Measurements from ENCODE around the gene XPO6. TPM values are rescaled to one million over a fixed set of nuclear protein-coding genes. Genes with fewer than 3 reads are reported as not detected.
"Not testable (repeated sequence)": the region's sequence is repeated elsewhere in the genome, so short reads cannot be mapped to it uniquely, and the experiment has no call there.

Gene XPO6
- total and polyA plus RNA-seq, 2 of the 13 experiments (the other 11 are each of a cell fraction or from before 2014, with no cell fraction given) = 109 to 129 TPM

DNA sequence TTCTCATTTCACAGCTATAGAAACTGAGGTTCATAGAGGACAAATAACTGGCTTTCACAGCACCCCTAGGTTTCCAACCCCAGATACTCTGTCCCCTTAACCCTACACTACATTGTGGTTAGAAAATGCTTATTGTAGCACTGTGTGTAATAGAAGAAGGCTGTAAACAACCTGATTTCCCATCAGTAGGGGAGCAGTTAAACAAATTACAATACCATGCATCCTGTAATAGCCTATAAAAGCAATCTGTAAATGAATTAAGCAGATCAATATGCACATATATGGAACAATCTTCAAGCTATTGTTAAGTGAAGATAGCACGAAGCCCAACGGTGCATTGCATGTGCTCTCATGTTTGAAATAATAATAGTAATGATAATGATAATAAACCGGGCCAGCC lies 39.2 kb upstream of the XPO6 start:
- H3K36me3 ChIP-seq (replicated peaks in 1 of 2; ENCODE audit: control insufficient read depth in 1 of 2, insufficient read depth in 2 of 2, low read length in 2 of 2) = no peaks in the 10 kb centered on the region
- no peak for FAIRE-seq
- intact Hi-C loops (cut with micrococcal nuclease; ENCODE audit: unreplicated experiment) (no loop called here), in situ Hi-C loops (cut with HindIII; ENCODE audit: extremely low pct_ligation_motif_present, low pct_unique_long_range_greater_than_20kb) (loop anchor here (10.0 kb wide), 1 partner anchor 64 kb away; no protein-coding TSS in a partner anchor)
- H4K20me1 ChIP-seq (ENCODE audit: insufficient read depth, low read length) = no peaks in the 10 kb centered on the region
- POLR2A ChIA-PET = no interaction called here
- no peaks in the 10 kb centered on the region for H3K79me2 ChIP-seq (ENCODE audit: insufficient read depth, low read length)
- ATAC-seq = no peak
- no peak overlapping the region for H2AFZ ChIP-seq (ENCODE audit: low read length)
- peaks cover under 1 to 7% of the 10 kb centered on the region in 2 experiments; a peak in 2 of 5 replicates for H3K27me3 ChIP-seq (ENCODE audit: control insufficient read depth in 1 of 2, insufficient read depth in 2 of 2, low read length in 2 of 2)
- no peak overlapping the region for H3K27ac ChIP-seq (ENCODE audit: extremely low read length, insufficient read depth, low read length)
- H3K9ac ChIP-seq (ENCODE audit: insufficient read depth, low read depth, low read length) = no peak overlapping the region
- CTCF ChIA-PET (ENCODE audit: low intra/inter-chr PET ratio, low total read pairs) = no interaction called here
- TF ChIP-seq TCF7 (IDR thresholded peaks at IDR 0.05; ENCODE audit: low read depth) (no peak), ZNF674 (CRISPR knock-in tag; IDR thresholded peaks at IDR 0.05; ENCODE audit: low read depth) (no peak), BCL6 (CRISPR knock-in tag; IDR thresholded peaks at IDR 0.05) (no peak), ERF (CRISPR knock-in tag; IDR thresholded peaks at IDR 0.05) (no peak), TOPORS (CRISPR knock-in tag; IDR thresholded peaks at IDR 0.05) (no peak), CBX5 (CRISPR knock-in tag; IDR thresholded peaks at IDR 0.05; ENCODE audit: borderline replicate concordance) (no peak), ZSCAN20 (CRISPR knock-in tag; IDR thresholded peaks at IDR 0.05; ENCODE audit: borderline replicate concordance) (no peak), NCOR1 (IDR thresholded peaks at IDR 0.05; ENCODE audit: borderline replicate concordance, low read length) (no peak), ZNF235 (CRISPR knock-in tag; IDR thresholded peaks at IDR 0.05; ENCODE audit: borderline replicate concordance) (no peak), MYC (CRISPR knock-in tag; IDR thresholded peaks at IDR 0.05; ENCODE audit: borderline replicate concordance) (no peak), XBP1 (CRISPR knock-in tag; IDR thresholded peaks at IDR 0.05) (no peak)
- TF ChIP-seq, protein P1, sequence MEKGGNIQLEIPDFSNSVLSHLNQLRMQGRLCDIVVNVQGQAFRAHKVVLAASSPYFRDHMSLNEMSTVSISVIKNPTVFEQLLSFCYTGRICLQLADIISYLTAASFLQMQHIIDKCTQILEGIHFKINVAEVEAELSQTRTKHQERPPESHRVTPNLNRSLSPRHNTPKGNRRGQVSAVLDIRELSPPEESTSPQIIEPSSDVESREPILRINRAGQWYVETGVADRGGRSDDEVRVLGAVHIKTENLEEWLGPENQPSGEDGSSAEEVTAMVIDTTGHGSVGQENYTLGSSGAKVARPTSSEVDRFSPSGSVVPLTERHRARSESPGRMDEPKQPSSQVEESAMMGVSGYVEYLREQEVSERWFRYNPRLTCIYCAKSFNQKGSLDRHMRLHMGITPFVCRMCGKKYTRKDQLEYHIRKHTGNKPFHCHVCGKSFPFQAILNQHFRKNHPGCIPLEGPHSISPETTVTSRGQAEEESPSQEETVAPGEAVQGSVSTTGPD (CRISPR knock-in tag; IDR thresholded peaks at IDR 0.05) = no peak
- TF ChIP-seq, protein P2, sequence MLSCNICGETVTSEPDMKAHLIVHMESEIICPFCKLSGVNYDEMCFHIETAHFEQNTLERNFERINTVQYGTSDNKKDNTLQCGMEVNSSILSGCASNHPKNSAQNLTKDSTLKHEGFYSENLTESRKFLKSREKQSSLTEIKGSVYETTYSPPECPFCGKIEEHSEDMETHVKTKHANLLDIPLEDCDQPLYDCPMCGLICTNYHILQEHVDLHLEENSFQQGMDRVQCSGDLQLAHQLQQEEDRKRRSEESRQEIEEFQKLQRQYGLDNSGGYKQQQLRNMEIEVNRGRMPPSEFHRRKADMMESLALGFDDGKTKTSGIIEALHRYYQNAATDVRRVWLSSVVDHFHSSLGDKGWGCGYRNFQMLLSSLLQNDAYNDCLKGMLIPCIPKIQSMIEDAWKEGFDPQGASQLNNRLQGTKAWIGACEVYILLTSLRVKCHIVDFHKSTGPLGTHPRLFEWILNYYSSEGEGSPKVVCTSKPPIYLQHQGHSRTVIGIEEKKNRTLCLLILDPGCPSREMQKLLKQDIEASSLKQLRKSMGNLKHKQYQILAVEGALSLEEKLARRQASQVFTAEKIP (CRISPR knock-in tag; IDR thresholded peaks at IDR 0.05; ENCODE audit: borderline replicate concordance) = no peak
- WGBS (ENCODE audit: low lambda C conversion rate) = 14% methylated on average over 3 of the region's 3 CpGs
- no peak overlapping the region for H3K4me2 ChIP-seq (ENCODE audit: low read depth, low read length)
- H3K9me3 ChIP-seq (ENCODE audit: low read length) = no peaks in the 10 kb centered on the region
- DNase-seq (ENCODE audit: low spot score) = no peak
- no TSS peak for BruUV-seq (replicated peaks)
- no peak overlapping the region for H3K4me3 ChIP-seq (replicated peaks in 1 of 3; ENCODE audit: insufficient read depth in 1 of 3, low read depth in 2 of 3, low read length in 3 of 3)
- no peaks in the 10 kb centered on the region for H3K4me1 ChIP-seq (ENCODE audit: insufficient read depth, low read length)

DNA sequence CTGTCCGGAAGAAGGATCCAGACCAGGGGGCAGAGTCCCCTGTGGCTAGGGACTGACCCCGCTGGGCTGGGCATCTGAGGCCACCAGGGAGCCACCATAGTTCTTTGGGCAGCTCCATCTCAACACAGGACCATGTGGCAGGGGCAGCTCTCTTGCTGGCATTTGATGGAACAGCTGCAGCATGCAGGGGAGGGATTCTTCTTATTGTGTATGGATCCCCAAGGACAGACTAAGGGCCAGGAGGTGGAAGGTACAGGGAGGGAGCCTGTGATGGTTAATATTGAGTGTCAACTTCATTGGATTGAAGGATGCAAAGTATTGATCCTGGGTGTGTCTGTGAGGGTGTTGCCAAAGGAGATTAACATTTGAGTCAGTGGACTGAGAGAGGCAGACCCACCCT lies 37.7 kb upstream of the XPO6 start:
- H3K4me1 ChIP-seq (ENCODE audit: insufficient read depth, low read length); H3K4me2 ChIP-seq (ENCODE audit: low read depth, low read length); H3K27me3 ChIP-seq (ENCODE audit: control insufficient read depth in 1 of 2, insufficient read depth in 2 of 2, low read length in 2 of 2); H4K20me1 ChIP-seq (ENCODE audit: insufficient read depth, low read length); ATAC-seq; H3K9me3 ChIP-seq (ENCODE audit: low read length); POLR2A ChIA-PET; intact Hi-C loops (cut with micrococcal nuclease; ENCODE audit: unreplicated experiment); H3K9ac ChIP-seq (ENCODE audit: insufficient read depth, low read depth, low read length); CTCF ChIA-PET (ENCODE audit: low intra/inter-chr PET ratio, low total read pairs); in situ Hi-C loops (cut with HindIII; ENCODE audit: extremely low pct_ligation_motif_present, low pct_unique_long_range_greater_than_20kb); H3K36me3 ChIP-seq (replicated peaks in 1 of 2; ENCODE audit: control insufficient read depth in 1 of 2, insufficient read depth in 2 of 2, low read length in 2 of 2); H2AFZ ChIP-seq (ENCODE audit: low read length); H3K79me2 ChIP-seq (ENCODE audit: insufficient read depth, low read length); BruUV-seq (replicated peaks); H3K4me3 ChIP-seq (replicated peaks in 1 of 3; ENCODE audit: insufficient read depth in 1 of 3, low read depth in 2 of 3, low read length in 3 of 3); H3K27ac ChIP-seq (ENCODE audit: extremely low read length, insufficient read depth, low read length); DNase-seq (ENCODE audit: low spot score); FAIRE-seq: not testable (repeated sequence)
- 0% methylated on average over 2 of the region's 2 CpGs for WGBS (ENCODE audit: low lambda C conversion rate)
